Esophagus (tissue), 2 donors: ENCODE results near the gene CMTM8. TPM values are rescaled to one million over a fixed set of nuclear protein-coding genes. Genes with fewer than 3 reads are reported as not detected.

ENCODE experiments used
- H3K27ac ChIP-seq, 2 donors: one replicate each; pipeline ENCODE4 v1.5.1; 2013; ENCODE audit warnings: low read depth in 2 of 2, mild to moderate bottlenecking in 2 of 2, inconsistent platforms in 1 of 2, low read length in 1 of 2, moderate library complexity in 1 of 2
- H3K27me3 ChIP-seq, 2 donors: one replicate each; pipeline ENCODE4 v1.6.1; 2013; ENCODE audit warnings: low read length in 2 of 2, control low read depth in 1 of 2, mild to moderate bottlenecking in 1 of 2; ENCODE audit not compliant: insufficient read depth in 2 of 2, control insufficient read depth in 1 of 2
- H3K36me3 ChIP-seq, 2 donors: one replicate each; pipeline ENCODE4 v1.6.1; 2013; ENCODE audit warnings: low read length in 1 of 2; ENCODE audit not compliant: control insufficient read depth in 2 of 2, insufficient read depth in 2 of 2
- H3K4me1 ChIP-seq, 2 donors: one replicate each; pipeline ENCODE4 v1.6.1; 2013; ENCODE audit warnings: low read length in 1 of 2; ENCODE audit not compliant: control insufficient read depth in 2 of 2, insufficient read depth in 2 of 2
- H3K4me3 ChIP-seq, 2 donors: one replicate each; pipeline ENCODE4 v1.5.1; 2013; ENCODE audit warnings: low read length in 2 of 2, mild to moderate bottlenecking in 2 of 2, low read depth in 1 of 2, moderate library complexity in 1 of 2
- H3K9me3 ChIP-seq, 2 donors: one replicate each; pipeline ENCODE4 v1.6.1; 2013; ENCODE audit warnings: mild to moderate bottlenecking in 2 of 2, low read depth in 1 of 2, low read length in 1 of 2, moderate library complexity in 1 of 2; ENCODE audit not compliant: control insufficient read depth in 2 of 2, insufficient read depth in 1 of 2
- WGBS, 2 donors: extraction: QIAGEN DNeasy Blood & Tissue Kit; methylation state at CpG; one replicate each; pipeline ENCODE4 v1.1.7; 2013; 5-methylcytosine and 5-hydroxymethylcytosine counted together
- polyA plus RNA-seq, 2 donors: library from polyadenylated mRNA; stranded (reverse); fragments of 200-250 nt; gene quantifications; one replicate each; pipeline ENCODE4 v1.2.3, GENCODE V29; 2013
- donor health status: healthy with polysubstance abuse.
- donor health status: Bipolar disorder and iron deficiency.

CMTM8 gene
- polyA plus RNA-seq, 2 donors: 1.1 to 1.7 TPM

GRCh38 chr3:32355751-32356291 is 117.3 kb downstream of the CMTM8 start:
- no peaks in the 10 kb centered on the region for H3K4me1 ChIP-seq
- no peaks in the 10 kb centered on the region for H3K9me3 ChIP-seq
- no peaks in the 10 kb centered on the region for H3K36me3 ChIP-seq
- H3K27ac ChIP-seq: no peak overlapping the region
- WGBS, 2 donors: 78 to 79% methylated on average over 8 of the region's 8 CpGs
- no peaks in the 10 kb centered on the region for H3K27me3 ChIP-seq
- no peak overlapping the region for H3K4me3 ChIP-seq

DNA sequence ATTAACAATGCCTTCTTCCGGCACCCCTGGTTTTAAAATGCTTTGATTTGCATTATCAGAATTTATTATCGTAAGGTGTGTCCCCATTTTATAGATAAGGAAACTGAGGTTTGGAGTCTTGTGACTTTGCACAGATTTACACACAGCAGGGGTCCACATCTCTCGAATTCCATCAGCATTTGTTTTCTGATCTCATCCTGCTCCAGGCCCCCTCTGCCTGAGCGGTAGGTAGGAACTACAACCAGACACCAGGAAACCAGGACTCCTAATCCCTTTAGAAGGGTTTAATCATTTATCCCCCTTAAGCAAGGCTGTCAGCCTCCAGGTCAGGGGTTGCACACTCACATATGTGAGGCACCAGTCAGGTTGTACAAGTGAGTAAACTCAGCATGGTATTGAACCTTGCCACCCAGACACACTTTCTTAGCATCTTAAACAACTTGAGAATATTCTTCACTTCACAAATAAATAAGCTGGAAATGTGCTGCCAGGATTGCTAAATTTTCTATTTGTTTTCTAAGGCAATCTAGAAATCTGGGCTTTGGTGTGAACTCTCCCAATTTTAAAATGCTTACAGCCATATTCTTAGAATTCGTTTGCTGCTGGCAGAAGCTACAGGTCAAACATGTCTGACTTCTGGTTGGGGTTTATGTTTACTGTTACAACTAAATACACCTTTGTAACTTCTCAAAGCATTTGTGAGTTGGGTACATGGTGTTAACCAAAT is 121.4 kb downstream of the CMTM8 start:
- H3K9me3 ChIP-seq: no peaks in the 10 kb centered on the region
- no peaks in the 10 kb centered on the region for H3K36me3 ChIP-seq
- no peaks in the 10 kb centered on the region for H3K27me3 ChIP-seq
- no peaks in the 10 kb centered on the region for H3K4me1 ChIP-seq
- WGBS, 2 donors: 87 to 90% methylated on average over 5 of the region's 5 CpGs
- no peak overlapping the region for H3K4me3 ChIP-seq
- H3K27ac ChIP-seq: no peak overlapping the region

- Histone ChIP-seq H3K27me3 (no peaks in the 10 kb centered on the region), H3K27ac (no peak overlapping the region), H3K9me3 (no peaks in the 10 kb centered on the region), H3K36me3 (no peaks in the 10 kb centered on the region), H3K4me3 (no peak overlapping the region), H3K4me1 (no peaks in the 10 kb centered on the region)
- 75 to 79% methylated on average over 4 of the region's 4 CpGs for WGBS, 2 donors
Observed at GRCh38 chr3:32360493-32360827, 122.0 kb downstream of the CMTM8 start.

GRCh38 chr3:32366638-32367397 is 128.3 kb downstream of the CMTM8 start:
- H3K4me3 ChIP-seq: no peak overlapping the region
- WGBS, 2 donors: 71 to 83% methylated on average over 6 of the region's 6 CpGs

DNA sequence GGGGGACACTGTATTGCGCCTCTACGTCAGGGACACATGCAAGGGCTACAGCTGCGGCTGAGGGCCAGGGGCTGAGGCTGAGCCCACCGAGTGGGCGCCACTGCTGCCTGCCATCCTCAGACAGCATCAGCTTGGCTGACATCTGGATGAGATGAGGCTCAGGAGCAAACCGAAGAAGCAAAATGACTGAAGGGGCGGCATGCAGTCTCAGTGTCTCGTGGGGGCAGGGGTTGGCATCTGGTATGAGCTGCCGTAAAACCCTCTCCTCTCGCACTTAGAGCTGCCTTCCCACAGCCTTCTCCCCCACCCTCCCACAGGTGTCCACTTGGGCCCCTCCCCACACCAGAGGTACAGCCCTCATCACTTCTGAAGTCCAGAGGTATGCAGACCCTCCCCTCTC is 129.0 kb downstream of the CMTM8 start:
- 93 to 95% methylated on average over 10 of the region's 10 CpGs for WGBS, 2 donors
- H3K4me3 ChIP-seq: no peak overlapping the region
- H3K27ac ChIP-seq: no peak overlapping the region
- peaks cover 0 to 3% of the 10 kb centered on the region in 2 donors for H3K27me3 ChIP-seq
- no peaks in the 10 kb centered on the region for H3K9me3 ChIP-seq
- H3K4me1 ChIP-seq: no peaks in the 10 kb centered on the region
- H3K36me3 ChIP-seq: no peaks in the 10 kb centered on the region

More at GRCh38 chr3:32366638-32367397, 128.3 kb downstream of the CMTM8 start:
- Histone ChIP-seq H3K27ac (no peak overlapping the region), H3K36me3 (no peaks in the 10 kb centered on the region), H3K4me1 (no peaks in the 10 kb centered on the region), H3K27me3 (peaks cover 0 to 2% of the 10 kb centered on the region in 2 donors), H3K9me3 (no peaks in the 10 kb centered on the region)

DNA sequence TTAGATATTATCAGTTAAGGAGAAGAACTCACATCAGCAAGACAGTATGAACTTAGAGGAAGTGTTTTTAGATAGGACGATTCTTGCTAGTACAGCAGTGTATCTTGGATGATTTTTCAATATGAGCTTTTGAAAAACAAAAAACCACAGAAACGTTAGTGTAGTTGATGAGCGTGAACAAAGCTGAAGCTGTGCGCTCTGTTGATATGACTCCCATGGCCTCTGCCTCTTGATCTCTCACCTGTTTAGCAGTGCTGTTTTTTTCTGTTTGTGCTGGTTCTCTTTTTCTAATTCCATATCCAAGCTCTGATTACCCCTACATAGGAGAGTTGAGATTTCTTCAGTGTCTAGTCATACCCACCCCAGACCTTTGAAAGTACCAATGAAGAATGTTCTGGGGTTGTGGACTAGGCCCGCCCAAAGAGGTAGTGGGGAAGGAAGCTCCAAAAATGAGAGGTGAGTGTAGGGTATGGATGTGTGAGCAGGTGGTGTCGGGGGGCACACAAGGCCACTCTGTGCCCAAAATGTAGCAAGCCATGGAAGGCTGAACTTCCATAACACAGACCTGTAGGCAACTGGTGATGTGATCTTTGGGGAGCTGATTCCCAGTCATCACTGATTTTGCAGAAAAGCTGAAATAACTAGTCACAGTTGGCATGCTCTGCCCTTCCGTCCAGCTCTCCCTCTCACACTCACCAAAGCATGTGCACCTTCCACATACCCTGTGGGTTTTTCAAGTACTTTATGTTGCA is 133.2 kb downstream of the CMTM8 start:
- peaks cover 0 to 3% of the 10 kb centered on the region in 2 donors for H3K27me3 ChIP-seq
- H3K9me3 ChIP-seq: no peaks in the 10 kb centered on the region
- WGBS, 2 donors: 83 to 88% methylated on average over 7 of the region's 7 CpGs
- H3K27ac ChIP-seq: no peak overlapping the region
- no peaks in the 10 kb centered on the region for H3K4me1 ChIP-seq
- H3K36me3 ChIP-seq: no peaks in the 10 kb centered on the region
- no peak overlapping the region for H3K4me3 ChIP-seq

- H3K27me3 ChIP-seq: peaks cover 0 to 3% of the 10 kb centered on the region in 2 donors
- no peak overlapping the region for H3K27ac ChIP-seq
- no peak overlapping the region for H3K4me3 ChIP-seq
- no peaks in the 10 kb centered on the region for H3K36me3 ChIP-seq
- H3K4me1 ChIP-seq: no peaks in the 10 kb centered on the region
- 88 to 93% methylated on average over 4 of the region's 4 CpGs for WGBS, 2 donors
- no peaks in the 10 kb centered on the region for H3K9me3 ChIP-seq
Observed at GRCh38 chr3:32372213-32372490, 133.7 kb downstream of the CMTM8 start.

DNA sequence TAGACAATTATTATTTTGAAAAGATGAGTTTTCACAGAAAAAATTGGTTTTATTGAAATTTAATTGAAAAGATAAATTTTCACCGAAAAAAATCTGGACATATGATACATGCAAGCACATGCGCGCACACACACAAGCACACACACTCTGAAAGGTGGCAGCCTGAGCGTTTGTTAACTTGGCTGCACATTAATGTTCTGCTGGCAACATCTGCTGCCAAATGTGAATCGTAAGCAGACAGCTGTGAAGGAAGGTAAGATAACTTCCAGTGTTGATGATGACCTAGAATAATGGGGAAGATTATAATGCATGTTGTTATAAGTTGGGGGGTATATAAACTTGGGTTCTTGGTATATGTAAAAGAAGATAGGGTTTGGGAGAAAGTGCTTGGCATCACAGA is 134.8 kb downstream of the CMTM8 start:
- Histone ChIP-seq H3K27me3 (peaks cover 0 to 3% of the 10 kb centered on the region in 2 donors), H3K4me3 (no peak overlapping the region), H3K4me1 (no peaks in the 10 kb centered on the region), H3K27ac (no peak overlapping the region), H3K36me3 (no peaks in the 10 kb centered on the region), H3K9me3 (no peaks in the 10 kb centered on the region)
- 79 to 81% methylated on average over 5 of the region's 5 CpGs for WGBS, 2 donors

DNA sequence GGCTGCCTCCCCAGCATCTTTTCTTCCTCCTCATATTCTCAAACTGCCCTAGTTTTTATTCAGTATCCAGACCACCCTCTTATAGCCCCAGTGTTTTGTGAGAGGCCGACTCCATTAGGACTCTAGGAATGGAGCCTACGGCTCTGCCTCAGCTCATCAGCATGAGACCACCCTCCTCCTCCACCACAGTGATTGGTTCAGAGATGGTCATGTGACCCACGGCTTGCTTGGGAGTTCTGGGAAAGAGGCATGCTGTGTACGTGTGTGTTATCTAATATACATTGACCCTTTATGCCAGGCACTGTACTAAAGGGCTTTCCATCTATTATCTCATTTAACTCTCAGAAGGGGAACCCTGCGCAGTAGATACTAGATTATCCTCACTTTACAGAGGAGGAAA is 135.4 kb downstream of the CMTM8 start:
- Histone ChIP-seq H3K4me3 (no peak overlapping the region), H3K27ac (no peak overlapping the region), H3K27me3 (peaks cover 0 to 3% of the 10 kb centered on the region in 2 donors), H3K36me3 (no peaks in the 10 kb centered on the region), H3K4me1 (no peaks in the 10 kb centered on the region), H3K9me3 (no peaks in the 10 kb centered on the region)
- WGBS, 2 donors: 71 to 90% methylated on average over 5 of the region's 5 CpGs
